Heart left ventricle (tissue), 13 donors: Measurements from ENCODE around the gene NRP1.

Source experiments
- CTCF ChIP-seq, 12 donors: fragments of 200-600 bp; sonication (generic) in 4 of 12; IDR thresholded peaks; one replicate each; pipeline versions ENCODE4 v1.5.0 to v1.8.0; 2018 to 2022; ENCODE audit warnings: antibody characterized with exemption in 12 of 12, mild to moderate bottlenecking in 5 of 12
- POLR2A ChIP-seq, 2 donors: fragments of 450-650 bp; IDR thresholded peaks; one replicate each; pipeline ENCODE4 v1.6.1; 2017; ENCODE audit warnings: antibody characterized with exemption in 2 of 2, mild to moderate bottlenecking in 2 of 2, moderate library complexity in 2 of 2
- donor health status: ischemic (EF 13 %, LVEDD 7.1; RV severe dilation, severe dysfunction).
- donor health status: DM: no; HTN: yes; CAD: no.
- donor health status: DM: no; HTN: no; CAD: no.
- donor health status: ischemic (EF 25% LVEDD 6.9; RV normal size, moderate dysfunction).
- donor health status: ischemic (EF 25% LVEDD 5.7; RV mildly dilated, moderate dysfunction).
- donor health status: ischemic (EF 35%, LVEDD 5.7; RV mildly dilated, moderate dysfunction).
- donor health status: nonischemic (EF 11% LVEDD 7.7; RV severe dilation, severe dysfunction).
- donor health status: DM: yes; HTN: yes; CAD: no.
- donor health status: PGD.
- donor health status: ischemic (EF 29% LVEDD 5.4; RV normal size, mild dysfunction).
- donor health status: nonischemic (EF 23%, LVEDD 6.1; RV moderate dilation, normal function).

GRCh38 chr10:33201971-33202370 is 132.5 kb downstream of the NRP1 start:
- TF ChIP-seq CTCF (IDR thresholded peaks at IDR 0.05), result no peak
- no peak for TF ChIP-seq POLR2A (IDR thresholded peaks at IDR 0.05)
